T-cell (primary cell): ENCODE results near the gene CALM1. TPM values are rescaled to one million over a fixed set of nuclear protein-coding genes. Genes with fewer than 3 reads are reported as not detected.

Experiments used
- ATAC-seq, 4 experiments: fragments of 200-7000 bp in 3 of 4; fragments of 150-1000 bp in 1 of 4; cut with Tn5 transposase; replicated peaks in 1 of 4; 1 replicate in 3 of 4; 2 replicates in 1 of 4; pipeline ENCODE4 v1.10.0; 2021; ENCODE audit warnings: moderate library complexity in 3 of 4, mild to moderate bottlenecking in 2 of 4, moderate number of reproducible peaks in 1 of 4
- CTCF ChIA-PET, 2 donors: fragments of 300-600 bp; sonication (Branson Sonifier 250); formaldehyde crosslinking; loops; one replicate each; lab custom pipeline; 2022; ENCODE audit warnings: antibody characterized with exemption in 2 of 2; lab: Charles Lee
- POLR2A ChIA-PET, 2 donors: fragments of 300-600 bp; sonication (Branson Sonifier 250); formaldehyde crosslinking; loops; one replicate each; lab custom pipeline; 2022; ENCODE audit warnings: antibody characterized with exemption in 2 of 2; lab: Charles Lee
- DNase-seq, 35 experiments: peaks; one replicate each; pipeline versions ENCODE4 v3.0.0 to v3.0.0-alpha.2; 2013 to 2023
- H3K27ac ChIP-seq: one replicate; pipeline ENCODE4 v1.5.1; 2013; ENCODE audit warnings: low read length
- H3K27me3 ChIP-seq, 2 experiments: replicated peaks in 1 of 2; 1 replicate in 1 of 2; 2 replicates in 1 of 2; pipeline versions ENCODE4 v1.6.1 to v1.7.0; 2013; ENCODE audit warnings: low read length in 1 of 2, mixed read lengths in 1 of 2; ENCODE audit not compliant: control insufficient read depth in 2 of 2, insufficient read depth in 2 of 2; ENCODE audit errors: extremely low read depth in 1 of 2
- H3K36me3 ChIP-seq, 2 donors: 1 replicate in 1 of 2; 2 replicates in 1 of 2; pipeline versions ENCODE4 v1.6.1 to v1.7.0; 2013; ENCODE audit warnings: low read length in 1 of 2; ENCODE audit not compliant: control insufficient read depth in 2 of 2, insufficient read depth in 1 of 2; ENCODE audit errors: extremely low read depth in 1 of 2
- H3K4me1 ChIP-seq, 2 experiments: 1 replicate in 1 of 2; 2 replicates in 1 of 2; pipeline versions ENCODE4 v1.6.1 to v1.7.0; 2013; ENCODE audit warnings: low read length in 2 of 2, mixed read lengths in 1 of 2; ENCODE audit not compliant: insufficient read depth in 2 of 2, control insufficient read depth in 1 of 2; ENCODE audit errors: extremely low read depth in 1 of 2
- H3K4me3 ChIP-seq, 2 donors: 1 replicate in 1 of 2; 2 replicates in 1 of 2; pipeline versions ENCODE4 v1.5.1 to v1.7.0; 2013; ENCODE audit warnings: mild to moderate bottlenecking in 2 of 2, low read length in 1 of 2, moderate library complexity in 1 of 2; ENCODE audit not compliant: control insufficient read depth in 1 of 2; ENCODE audit errors: extremely low read depth in 1 of 2
- H3K9me3 ChIP-seq: 2 replicates; pipeline ENCODE4 v1.7.0; 2013
- H3K27ac Mint-ChIP-seq, 2 donors: one replicate each; pipeline ENCODE4 v1.8.0; 2020 to 2021; ENCODE audit warnings: mild to moderate bottlenecking in 2 of 2, mixed read lengths in 2 of 2
- H3K27me3 Mint-ChIP-seq, 2 donors: one replicate each; pipeline ENCODE4 v1.8.0; 2021 to 2022; ENCODE audit warnings: mixed read lengths in 2 of 2
- H3K36me3 Mint-ChIP-seq: one replicate; pipeline ENCODE4 v1.8.0; 2021; ENCODE audit warnings: mixed read lengths
- H3K4me1 Mint-ChIP-seq, 3 donors: one replicate each; pipeline ENCODE4 v1.8.0; 2020 to 2022; ENCODE audit warnings: mixed read lengths in 3 of 3, mild to moderate bottlenecking in 1 of 3
- H3K4me3 Mint-ChIP-seq, 3 donors: one replicate each; pipeline ENCODE4 v1.8.0; 2020 to 2022; ENCODE audit warnings: mild to moderate bottlenecking in 3 of 3, mixed read lengths in 3 of 3, moderate library complexity in 3 of 3
- H3K9me3 Mint-ChIP-seq, 3 donors: one replicate each; pipeline ENCODE4 v1.8.0; 2020 to 2022; ENCODE audit warnings: mixed read lengths in 3 of 3
- WGBS: methylation state at CpG from one replicate; pipeline ENCODE4 v1.1.5; 2013; ENCODE audit warnings: missing lambda C conversion rate; ENCODE audit not compliant: insufficient coverage; 5-methylcytosine and 5-hydroxymethylcytosine counted together
- total RNA-seq, 35 experiments: library from RNA in 6 of 35; stranded (reverse) in 6 of 35; fragments of 120-200 nt in 1 of 35; gene quantifications; one replicate each; pipeline versions ENCODE4 v1.2.1 to v1.2.4 and lab custom pipeline; 2013 to 2026

Gene CALM1
- total RNA-seq, 5 donors from 2014 or later (not counting 1 experiment from before 2014, with no cell fraction given): 642 to 952 (median 674) TPM

DNA sequence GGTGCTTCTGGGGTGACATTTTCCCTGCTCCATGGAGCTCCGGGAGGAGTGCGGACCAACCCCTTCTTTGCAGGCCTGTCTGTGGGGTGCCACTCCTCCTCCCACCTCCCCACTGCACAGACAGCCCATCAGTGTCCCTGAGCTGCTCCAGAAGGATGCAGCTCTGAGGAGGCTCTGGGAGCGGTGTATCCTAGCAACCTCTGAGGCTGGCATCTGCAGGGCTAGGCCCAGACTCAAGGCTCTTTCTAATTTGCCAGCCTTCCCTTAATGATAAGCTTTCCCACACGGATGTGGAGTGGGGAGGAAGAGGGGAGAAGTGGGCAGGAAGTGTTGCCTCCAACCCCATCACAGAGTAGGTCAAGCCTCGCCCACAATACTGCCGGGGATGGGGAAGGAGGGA lies 59.7 kb downstream of the CALM1 start:
- Mint-ChIP-seq H3K36me3 (no peaks in the 10 kb centered on the region), H3K4me3 (no peak overlapping the region), H3K27ac (no peak overlapping the region), H3K9me3 (no peaks in the 10 kb centered on the region), H3K27me3 (no peaks in the 10 kb centered on the region), H3K4me1 (peaks cover 0 to 8% (median 2%) of the 10 kb centered on the region in 3 donors)
- no peaks in the 10 kb centered on the region for H3K4me1 ChIP-seq
- H3K27me3 ChIP-seq: peaks cover 0 to 16% of the 10 kb centered on the region in 2 experiments
- POLR2A ChIA-PET: no interaction called here
- CTCF ChIA-PET: no interaction called here
- no peak overlapping the region for H3K4me3 ChIP-seq
- ATAC-seq (no peak), DNase-seq (no peak)
- no peaks in the 10 kb centered on the region for H3K9me3 ChIP-seq
- H3K27ac ChIP-seq: no peak overlapping the region
- no CpG with 5 or more reads among the region's 6 CpGs for WGBS
- H3K36me3 ChIP-seq: no peaks in the 10 kb centered on the region

DNA sequence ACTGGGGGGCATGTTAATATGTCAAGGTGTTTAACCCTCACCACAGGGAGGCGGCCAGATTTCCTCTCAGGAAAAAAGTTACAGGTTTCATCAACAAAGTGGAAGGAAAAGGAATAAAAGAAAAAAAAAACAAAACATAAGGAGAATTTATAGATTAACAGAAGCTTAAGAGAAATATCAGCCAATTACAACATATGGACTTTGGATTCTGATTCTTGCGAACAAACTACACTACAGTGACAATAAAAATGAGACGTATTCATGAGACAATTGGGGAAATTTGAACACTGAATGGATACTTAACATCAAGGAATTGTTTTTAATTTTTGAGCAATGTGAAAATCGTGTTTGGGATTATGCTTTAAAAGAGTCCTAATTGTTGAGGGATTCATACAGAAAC lies 60.4 kb downstream of the CALM1 start:
- no peaks in the 10 kb centered on the region for H3K36me3 ChIP-seq
- DNase-seq (no peak), ATAC-seq (no peak)
- Mint-ChIP-seq H3K27me3 (no peaks in the 10 kb centered on the region), H3K4me1 (peaks cover 0 to 4% (median 2%) of the 10 kb centered on the region in 3 donors), H3K36me3 (no peaks in the 10 kb centered on the region), H3K27ac (no peak overlapping the region), H3K9me3 (no peaks in the 10 kb centered on the region), H3K4me3 (no peak overlapping the region)
- H3K9me3 ChIP-seq: no peaks in the 10 kb centered on the region
- H3K4me1 ChIP-seq: no peaks in the 10 kb centered on the region
- ChIA-PET CTCF (no interaction called here), POLR2A (no interaction called here)
- peaks cover 0 to 16% of the 10 kb centered on the region in 2 experiments for H3K27me3 ChIP-seq
- H3K4me3 ChIP-seq: no peak overlapping the region
- 57% methylated on average over 1 of the region's 4 CpGs for WGBS
- H3K27ac ChIP-seq: no peak overlapping the region

Other genes starting within 250 kb of the CALM1 start
- 10 to 100 TPM; 50.7 to 67.9 (median 53.3) TPM for gene PSMC1, start 140.5 kb upstream of the CALM1 start, total RNA-seq
- 10 to 100 TPM; 20.5 to 26.7 (median 23.1) TPM for gene NRDE2, start 65.1 kb upstream of the CALM1 start, total RNA-seq